Sigmoid colon (tissue), 7 donors: Measurements from ENCODE around the gene CCDC159. TPM values are rescaled to one million over a fixed set of nuclear protein-coding genes. Genes with fewer than 3 reads are reported as not detected.
A peak's percentile ranks its signal among the peaks of the same experiment; 100 is the strongest.

Source experiments
- DNase-seq: peaks from one replicate; pipeline ENCODE4 v3.0.0-alpha.2; 2019
- H3K27ac ChIP-seq, 4 donors: fragments of 200-600 bp; sonication (generic); one replicate each; pipeline ENCODE4 v1.5.1; 2016 to 2019; ENCODE audit warnings: mild to moderate bottlenecking in 1 of 4
- H3K27me3 ChIP-seq, 3 donors: fragments of 200-600 bp; sonication (generic); one replicate each; pipeline ENCODE4 v1.5.1; 2019; ENCODE audit warnings: mild to moderate bottlenecking in 1 of 3
- H3K36me3 ChIP-seq, 4 donors: fragments of 200-600 bp; sonication (generic); one replicate each; pipeline ENCODE4 v1.5.1; 2016 to 2019
- H3K4me1 ChIP-seq, 4 donors: fragments of 200-600 bp; sonication (generic); one replicate each; pipeline ENCODE4 v1.5.1; 2017 to 2019
- H3K4me3 ChIP-seq, 4 donors: fragments of 200-600 bp; sonication (generic); one replicate each; pipeline ENCODE4 v1.5.1; 2017 to 2019; ENCODE audit warnings: mild to moderate bottlenecking in 2 of 4, moderate library complexity in 1 of 4
- H3K9me3 ChIP-seq, 4 donors: fragments of 200-600 bp in 3 of 4; sonication (generic) in 3 of 4; one replicate each; pipeline versions ENCODE4 v1.5.1 to v1.6.1; 2013 to 2019
- CTCF ChIP-seq, 4 experiments: fragments of 450-650 bp in 3 of 4; fragments of 200-600 bp in 1 of 4; IDR thresholded peaks; one replicate each; pipeline ENCODE4 v1.5.1; 2016 to 2019; ENCODE audit warnings: antibody characterized with exemption in 4 of 4, mild to moderate bottlenecking in 3 of 4, moderate library complexity in 2 of 4
- EP300 ChIP-seq, 4 donors: sonication (generic); formaldehyde crosslinking; IDR thresholded peaks; one replicate each; pipeline ENCODE4 v1.6.1; 2017; ENCODE audit warnings: antibody characterized with exemption in 4 of 4
- POLR2A ChIP-seq, 2 donors: fragments of 450-650 bp; IDR thresholded peaks; one replicate each; pipeline ENCODE4 v1.6.1; 2016; ENCODE audit warnings: antibody characterized with exemption in 2 of 2, mild to moderate bottlenecking in 2 of 2, moderate library complexity in 2 of 2
- POLR2AphosphoS5 ChIP-seq, 4 donors: sonication (generic); formaldehyde crosslinking; IDR thresholded peaks; one replicate each; pipeline ENCODE4 v1.6.1; 2017; ENCODE audit warnings: antibody characterized with exemption in 4 of 4
- WGBS, 2 donors: extraction: QIAGEN DNeasy Blood & Tissue Kit; methylation state at CpG; one replicate each; pipeline ENCODE4 v1.1.7; 2013; 5-methylcytosine and 5-hydroxymethylcytosine counted together
- intact Hi-C: fragments of 100-400 bp; cut with DNase I; formaldehyde crosslinking; loops from one replicate; pipeline ENCODE4 v1.15.1; 2023
- polyA plus RNA-seq, 3 donors: library from polyadenylated mRNA; stranded (reverse); fragments of 200-250 nt; gene quantifications; one replicate each; pipeline ENCODE4 v1.2.3, GENCODE V29; 2013
- total RNA-seq, 4 donors: library from RNA; depleted of rRNA; stranded (reverse); fragments of >200 nt; gene quantifications; one replicate each; pipeline ENCODE4 v1.1.0, GENCODE V29; 2016
- donor health status: healthy with polysubstance abuse.
- donor health status: Bipolar disorder and iron deficiency.
- donor health status: healthy.

The CCDC159 gene
- total and polyA plus RNA-seq, 7 donors = 11.6 to 42.4 (median 19.6) TPM

GRCh38 chr19:11380653-11381537, 34.6 kb downstream of the CCDC159 start:
- 1% methylated on average over 54 of the region's 54 CpGs for WGBS, 2 donors
- Histone ChIP-seq H3K27me3 (peaks cover 16 to 31% (median 30%) of the 10 kb centered on the region in 3 donors), H3K36me3 (no peaks in the 10 kb centered on the region), H3K9me3 (no peaks in the 10 kb centered on the region), H3K27ac (peak overlapping the region; percentile 74 to 84 (median 80)), H3K4me3 (peak overlapping the region; percentile 57 to 68 (median 61)), H3K4me1 (peaks cover 0 to 72% (median 69%) of the 10 kb centered on the region in 4 donors)
- DNase-seq = peak; percentile 98
- intact Hi-C loops = loop anchor here (1.0 to 5.0 kb wide), 2 partner anchors 54 to 89 kb away; partner anchors contain the start of genes ODAD3 and PRKCSH
- TF ChIP-seq CTCF (IDR thresholded peaks at IDR 0.05) (peak; percentile 76 to 85 (median 78)), POLR2A (IDR thresholded peaks at IDR 0.05) (peak in 1 of 2 donors; percentile 67), POLR2AphosphoS5 (IDR thresholded peaks at IDR 0.05) (peak; percentile 87 to 94 (median 92)), EP300 (IDR thresholded peaks at IDR 0.05) (no peak)

- Histone ChIP-seq H3K4me1 (peaks cover 0 to 50% (median 47%) of the 10 kb centered on the region in 4 donors), H3K27ac (no peak overlapping the region), H3K9me3 (no peaks in the 10 kb centered on the region), H3K27me3 (peaks cover 16 to 31% (median 30%) of the 10 kb centered on the region in 3 donors), H3K4me3 (peak overlapping the region in 3 of 4 donors; percentile 6 to 37 (median 33)), H3K36me3 (no peaks in the 10 kb centered on the region)
- WGBS, 2 donors = 1% methylated on average over 65 of the region's 65 CpGs
- peak; percentile 73 for DNase-seq
- intact Hi-C loops = loop anchor here (5.0 kb wide), 1 partner anchor 91 kb away; no protein-coding TSS in a partner anchor
- TF ChIP-seq POLR2AphosphoS5 (IDR thresholded peaks at IDR 0.05) (no peak), CTCF (IDR thresholded peaks at IDR 0.05) (peak in 2 of 4 experiments; percentile 14 to 31), POLR2A (IDR thresholded peaks at IDR 0.05) (no peak)
Observed at GRCh38 chr19:11382898-11383705, 36.8 kb downstream of the CCDC159 start.

DNA sequence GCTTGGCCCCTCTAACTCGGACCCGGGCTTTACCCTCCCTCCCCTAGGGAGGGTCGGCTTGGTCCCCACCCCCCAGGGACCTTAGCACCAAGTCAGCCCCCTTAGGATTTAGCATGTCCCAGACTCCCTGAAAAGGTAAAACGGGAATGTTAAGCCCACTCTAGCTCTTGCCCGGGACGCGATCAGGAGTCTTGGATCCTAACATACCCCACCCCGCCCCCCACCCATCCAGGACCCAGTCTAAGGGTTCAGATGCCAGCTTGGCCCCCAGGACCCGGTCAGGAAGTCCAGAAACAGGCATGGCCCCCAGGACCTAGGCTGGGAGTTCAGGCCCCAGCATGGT, 37.4 kb downstream of the CCDC159 start:
- 1 to 2% methylated on average over 9 of the region's 9 CpGs for WGBS, 2 donors
- DNase-seq = no peak

More for the DNA sequence above, 37.4 kb downstream of the CCDC159 start:
- Histone ChIP-seq H3K27ac (peak overlapping the region in 1 of 4 donors; percentile 16), H3K4me1 (peaks cover 0 to 44% (median 41%) of the 10 kb centered on the region in 4 donors), H3K9me3 (no peaks in the 10 kb centered on the region), H3K36me3 (no peaks in the 10 kb centered on the region), H3K4me3 (peak overlapping the region in 3 of 4 donors; percentile 6 to 37 (median 33)), H3K27me3 (peaks cover 16 to 31% (median 30%) of the 10 kb centered on the region in 3 donors)
- no peak for TF ChIP-seq EP300 (IDR thresholded peaks at IDR 0.05)
- TF ChIP-seq POLR2AphosphoS5 (IDR thresholded peaks at IDR 0.05) = no peak
- no peak for TF ChIP-seq CTCF (IDR thresholded peaks at IDR 0.05)
- TF ChIP-seq POLR2A (IDR thresholded peaks at IDR 0.05) = no peak
- intact Hi-C loops = loop anchor here (5.0 kb wide), 1 partner anchor 91 kb away; no protein-coding TSS in a partner anchor
